Activated CD4-positive, alpha-beta T cell treated with anti-CD3 and anti-CD28 coated beads, Interleukin-2, amount 50 U/mL, for 48 hours (primary cell): ENCODE results near the gene CACNA1B.

ENCODE experiments used
- DNase-seq, 2 experiments: peaks; one replicate each; pipeline ENCODE4 v3.0.0-alpha.2; 2020

Gene CACNA1B

GRCh38 chr9:137969008-137969407 lies 91.4 kb downstream of the CACNA1B start:
- DNase-seq = no peak

- no peak for DNase-seq
Measured at GRCh38 chr9:137969685-137970084, 92.1 kb downstream of the CACNA1B start.

- DNase-seq = no peak
Measured at GRCh38 chr9:137970098-137970497, 92.5 kb downstream of the CACNA1B start.

- DNase-seq = no peak
Measured at GRCh38 chr9:137970686-137971476, 93.3 kb downstream of the CACNA1B start.

GRCh38 chr9:137971477-137972138 lies 94.0 kb downstream of the CACNA1B start:
- no peak for DNase-seq

GRCh38 chr9:137972355-137972987 lies 94.9 kb downstream of the CACNA1B start:
- no peak for DNase-seq

GRCh38 chr9:137972988-137973470 lies 95.4 kb downstream of the CACNA1B start:
- DNase-seq = no peak

GRCh38 chr9:137973829-137974416 lies 96.3 kb downstream of the CACNA1B start:
- DNase-seq = no peak

GRCh38 chr9:137974746-137975526 lies 97.4 kb downstream of the CACNA1B start:
- DNase-seq = no peak

- DNase-seq = no peak
Measured at GRCh38 chr9:137975527-137975913, 97.9 kb downstream of the CACNA1B start.

GRCh38 chr9:137975936-137976565 lies 98.5 kb downstream of the CACNA1B start:
- no peak for DNase-seq

GRCh38 chr9:137977571-137978261 lies 100.1 kb downstream of the CACNA1B start:
- no peak for DNase-seq

- no peak for DNase-seq
Measured at GRCh38 chr9:137978262-137978714, 100.7 kb downstream of the CACNA1B start.

- no peak for DNase-seq
Measured at GRCh38 chr9:137982200-137982599, 104.6 kb downstream of the CACNA1B start.

GRCh38 chr9:137984005-137984404 lies 106.4 kb downstream of the CACNA1B start:
- DNase-seq = no peak

- no peak for DNase-seq
Measured at GRCh38 chr9:137984520-137985257, 107.1 kb downstream of the CACNA1B start.

- no peak for DNase-seq
Measured at GRCh38 chr9:137985637-137986071, 108.1 kb downstream of the CACNA1B start.

- DNase-seq = no peak
Measured at GRCh38 chr9:137986268-137987099, 108.9 kb downstream of the CACNA1B start.

GRCh38 chr9:137987244-137988030 lies 109.9 kb downstream of the CACNA1B start:
- no peak for DNase-seq
